Fibroblast of skin of left biceps (primary cell): ENCODE results near the gene SLC6A18.

Experiments used
- DNase-seq, 2 experiments: peaks; one replicate each; pipeline ENCODE4 v3.0.0-alpha.2; 2013; ENCODE audit warnings: low read depth in 2 of 2

Gene SLC6A18, protein sequence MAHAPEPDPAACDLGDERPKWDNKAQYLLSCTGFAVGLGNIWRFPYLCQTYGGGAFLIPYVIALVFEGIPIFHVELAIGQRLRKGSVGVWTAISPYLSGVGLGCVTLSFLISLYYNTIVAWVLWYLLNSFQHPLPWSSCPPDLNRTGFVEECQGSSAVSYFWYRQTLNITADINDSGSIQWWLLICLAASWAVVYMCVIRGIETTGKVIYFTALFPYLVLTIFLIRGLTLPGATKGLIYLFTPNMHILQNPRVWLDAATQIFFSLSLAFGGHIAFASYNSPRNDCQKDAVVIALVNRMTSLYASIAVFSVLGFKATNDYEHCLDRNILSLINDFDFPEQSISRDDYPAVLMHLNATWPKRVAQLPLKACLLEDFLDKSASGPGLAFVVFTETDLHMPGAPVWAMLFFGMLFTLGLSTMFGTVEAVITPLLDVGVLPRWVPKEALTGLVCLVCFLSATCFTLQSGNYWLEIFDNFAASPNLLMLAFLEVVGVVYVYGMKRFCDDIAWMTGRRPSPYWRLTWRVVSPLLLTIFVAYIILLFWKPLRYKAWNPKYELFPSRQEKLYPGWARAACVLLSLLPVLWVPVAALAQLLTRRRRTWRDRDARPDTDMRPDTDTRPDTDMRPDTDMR

DNA sequence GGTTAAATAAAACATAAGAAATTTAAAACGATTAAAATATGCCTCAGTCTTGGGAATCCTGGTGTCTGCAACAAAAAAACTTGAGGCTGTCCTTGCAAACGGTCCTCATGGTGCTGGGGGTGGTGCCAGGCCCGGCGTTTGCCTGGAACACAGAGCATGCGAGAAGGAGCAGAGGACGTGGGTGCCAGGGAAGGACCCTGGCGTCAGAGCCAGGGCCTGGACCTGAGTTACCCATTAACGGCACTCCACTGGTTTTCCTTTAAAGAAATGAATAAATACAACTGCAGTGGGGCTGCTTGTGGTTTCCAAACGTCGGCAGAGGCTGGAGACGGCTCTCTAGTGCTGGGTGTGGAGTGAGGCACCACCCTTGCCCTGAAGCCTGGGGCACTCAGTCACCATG lies at the start of gene SLC6A18:
SLC6A18 (plus strand) TSS at position 301 of the 400 bp plus-strand sequence; CDS start at position 398, 97 bp downstream.
- DNase-seq, result no peak

GRCh38 chr5:1175801-1176472 lies 49.2 kb upstream of the SLC6A18 start:
- no peak for DNase-seq

- no peak for DNase-seq
These were observed 48.4 kb upstream of the SLC6A18 start for GRCh38 chr5:1176473-1177391.

DNA sequence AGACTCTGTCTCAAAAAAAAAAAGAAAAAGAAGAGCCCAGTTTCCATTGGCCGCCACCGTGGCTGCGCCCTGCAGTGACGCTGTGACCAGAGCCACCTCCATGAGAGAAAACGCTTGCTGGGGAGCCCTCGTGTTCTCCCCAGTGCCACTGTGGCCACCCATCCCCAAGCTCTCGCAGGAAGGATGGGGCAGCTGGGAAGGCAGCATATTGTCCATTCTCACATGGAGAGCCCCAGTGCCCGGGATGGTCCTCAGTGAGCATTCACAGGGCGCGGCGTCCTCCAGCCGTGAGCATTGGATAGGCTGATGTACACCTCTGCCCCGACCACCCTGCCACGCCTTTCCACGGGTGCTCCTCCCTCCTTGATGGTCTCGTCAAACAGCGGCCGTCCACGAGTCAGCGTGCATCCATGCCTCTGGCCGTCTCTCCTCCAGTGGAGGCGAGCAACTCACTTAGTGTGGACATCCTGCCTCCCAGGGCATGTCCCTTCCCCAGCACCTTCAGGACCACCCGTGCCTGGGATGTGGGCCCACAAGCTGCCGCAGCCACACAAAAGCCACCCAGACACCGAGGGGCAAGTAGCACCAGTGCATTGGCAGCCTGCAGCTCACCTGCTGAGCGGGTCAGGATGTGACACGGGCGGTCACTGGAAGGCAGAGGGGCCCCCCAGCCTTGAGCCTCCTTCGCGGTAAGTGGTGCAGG lies 47.2 kb upstream of the SLC6A18 start:
- DNase-seq, result no peak

DNA sequence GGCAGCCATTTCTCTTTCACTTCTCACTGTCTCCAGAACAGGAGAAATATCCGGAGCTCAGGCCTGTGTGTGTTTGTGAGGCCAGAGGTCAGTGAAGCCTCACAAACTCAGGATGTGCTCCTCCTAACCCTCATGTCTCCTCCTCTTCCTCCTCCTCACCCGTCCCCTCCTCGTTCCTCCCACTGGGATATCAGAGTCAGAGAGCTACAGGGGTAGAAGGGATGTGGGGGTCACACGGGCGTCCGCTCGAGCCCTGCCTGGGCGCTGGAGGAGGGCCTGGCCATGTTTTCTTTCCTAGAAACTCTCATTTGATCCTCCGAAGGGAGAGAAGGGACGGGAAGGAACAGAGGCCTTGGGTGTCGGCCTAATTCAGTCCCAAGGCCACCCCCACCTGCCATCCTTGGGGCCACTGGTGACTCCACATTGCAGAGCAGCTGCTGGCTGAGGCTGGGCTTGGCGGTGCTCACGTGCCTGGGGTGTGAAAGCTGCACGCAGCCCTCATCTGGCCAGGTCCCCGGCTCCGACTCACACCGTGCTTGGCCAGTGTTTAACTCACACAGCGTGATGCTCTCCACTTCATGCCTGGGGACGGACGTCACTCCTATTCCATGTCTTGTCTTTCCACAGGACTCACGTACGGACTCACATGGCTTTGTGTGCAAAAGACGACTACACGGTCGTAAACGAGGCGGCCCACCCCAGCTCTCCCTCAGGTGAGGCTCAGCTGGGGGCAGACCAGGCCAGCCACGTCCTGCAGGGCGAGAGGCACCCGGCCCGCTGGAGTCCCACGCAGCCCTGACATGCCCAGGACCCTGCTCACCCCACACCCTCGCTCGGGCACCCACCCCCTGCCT lies 46.4 kb upstream of the SLC6A18 start:
- DNase-seq, result no peak

DNA sequence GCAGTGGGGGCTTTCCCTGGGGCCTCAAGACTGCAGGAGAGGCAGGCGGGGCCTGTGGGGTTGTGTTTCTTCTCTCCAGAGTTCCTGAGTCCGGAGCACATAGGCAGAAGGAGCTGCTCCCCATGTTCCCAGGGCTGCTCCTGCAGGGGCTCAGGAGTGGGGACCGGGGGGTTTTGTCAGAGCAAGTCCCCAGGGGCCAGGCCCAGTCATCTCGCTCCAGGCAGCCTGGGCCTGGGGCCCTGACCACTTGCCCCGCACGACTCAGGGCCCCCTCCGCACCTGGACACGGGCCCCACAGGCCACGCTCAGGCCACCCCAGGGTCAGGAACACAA lies 45.8 kb upstream of the SLC6A18 start:
- DNase-seq, result no peak

DNA sequence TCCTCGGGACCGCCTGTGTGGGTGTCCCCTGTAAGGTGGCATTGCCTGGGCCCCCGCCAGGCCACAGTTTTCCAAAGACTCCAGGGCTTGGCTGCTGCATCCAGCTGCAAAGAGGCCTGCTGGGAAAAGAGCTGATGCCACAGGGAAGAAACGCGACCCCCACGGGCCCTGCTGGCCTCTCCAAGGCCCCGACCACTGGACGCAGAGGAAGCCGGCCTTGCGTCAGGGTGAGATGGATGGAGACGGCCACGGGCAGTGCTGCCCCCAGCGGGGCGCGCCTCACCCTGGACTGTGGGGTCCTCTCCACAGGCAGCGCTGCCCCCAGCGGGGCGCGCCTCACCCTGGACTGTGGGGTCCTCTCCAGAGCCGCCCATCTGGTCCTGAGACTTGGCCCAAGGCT lies 45.1 kb upstream of the SLC6A18 start:
- no peak for DNase-seq

DNA sequence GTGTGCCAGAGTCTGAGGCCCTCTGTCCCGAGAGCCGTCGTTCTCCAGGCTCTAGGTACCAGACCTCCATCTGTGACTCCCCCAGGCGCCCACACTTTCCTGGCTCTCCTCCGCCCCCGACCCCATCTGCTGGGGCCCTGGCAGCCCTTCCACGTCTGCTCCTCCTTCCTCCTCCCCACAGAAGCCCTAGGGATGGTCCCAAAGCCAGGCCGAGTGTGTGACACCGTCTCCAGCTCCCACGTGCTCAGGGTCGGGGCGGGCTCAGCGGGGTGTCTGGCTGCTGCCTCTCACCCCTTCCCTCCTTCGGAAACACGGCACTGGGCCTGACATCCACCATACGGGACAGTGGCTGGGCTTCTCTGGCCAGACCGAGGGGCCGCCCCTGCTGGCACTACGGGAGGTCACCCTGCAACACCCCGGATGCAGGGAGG lies 44.3 kb upstream of the SLC6A18 start:
- DNase-seq, result no peak

- DNase-seq, result no peak
These were observed 43.5 kb upstream of the SLC6A18 start for GRCh38 chr5:1181451-1182359.

- no peak for DNase-seq
These were observed 42.9 kb upstream of the SLC6A18 start for GRCh38 chr5:1182360-1182632.

DNA sequence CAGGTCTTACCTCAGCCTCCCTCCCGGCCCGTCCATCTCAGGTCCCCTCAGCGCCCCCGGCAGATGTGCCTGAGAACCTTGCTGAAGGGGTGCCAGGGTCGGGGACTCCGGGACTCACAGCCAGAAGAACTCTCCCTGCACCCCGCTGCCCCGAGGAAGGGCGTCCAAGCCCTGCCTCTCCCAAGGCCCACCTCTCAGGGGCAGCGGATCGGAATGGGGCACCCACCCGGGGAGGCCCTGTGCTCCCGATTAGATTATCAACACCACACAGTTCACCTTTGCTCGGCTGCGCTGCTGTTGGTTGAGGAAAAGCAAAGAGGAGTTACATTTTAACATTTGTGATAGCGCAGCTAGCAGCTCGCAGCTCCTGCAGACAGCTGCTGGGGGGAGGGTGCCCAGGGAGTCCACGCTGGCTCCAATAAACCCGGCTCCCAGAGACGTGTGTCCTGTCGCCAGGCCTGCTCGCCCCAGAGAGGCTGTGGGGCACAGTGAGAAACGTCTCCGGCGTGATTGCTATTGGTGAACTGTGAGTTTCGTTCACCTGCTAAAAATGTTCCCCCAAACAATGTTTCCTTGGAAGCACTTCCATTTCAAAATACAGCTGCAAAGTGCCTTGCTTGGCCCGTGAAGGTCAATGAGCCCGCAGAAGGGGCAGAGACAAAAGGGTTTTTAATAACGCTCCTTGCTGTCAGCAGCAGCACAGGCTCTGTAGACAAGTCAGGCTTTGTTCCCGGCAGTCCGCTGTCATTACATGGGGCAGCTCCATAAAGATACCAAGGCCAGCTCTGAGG lies 42.4 kb upstream of the SLC6A18 start:
- DNase-seq, result no peak

DNA sequence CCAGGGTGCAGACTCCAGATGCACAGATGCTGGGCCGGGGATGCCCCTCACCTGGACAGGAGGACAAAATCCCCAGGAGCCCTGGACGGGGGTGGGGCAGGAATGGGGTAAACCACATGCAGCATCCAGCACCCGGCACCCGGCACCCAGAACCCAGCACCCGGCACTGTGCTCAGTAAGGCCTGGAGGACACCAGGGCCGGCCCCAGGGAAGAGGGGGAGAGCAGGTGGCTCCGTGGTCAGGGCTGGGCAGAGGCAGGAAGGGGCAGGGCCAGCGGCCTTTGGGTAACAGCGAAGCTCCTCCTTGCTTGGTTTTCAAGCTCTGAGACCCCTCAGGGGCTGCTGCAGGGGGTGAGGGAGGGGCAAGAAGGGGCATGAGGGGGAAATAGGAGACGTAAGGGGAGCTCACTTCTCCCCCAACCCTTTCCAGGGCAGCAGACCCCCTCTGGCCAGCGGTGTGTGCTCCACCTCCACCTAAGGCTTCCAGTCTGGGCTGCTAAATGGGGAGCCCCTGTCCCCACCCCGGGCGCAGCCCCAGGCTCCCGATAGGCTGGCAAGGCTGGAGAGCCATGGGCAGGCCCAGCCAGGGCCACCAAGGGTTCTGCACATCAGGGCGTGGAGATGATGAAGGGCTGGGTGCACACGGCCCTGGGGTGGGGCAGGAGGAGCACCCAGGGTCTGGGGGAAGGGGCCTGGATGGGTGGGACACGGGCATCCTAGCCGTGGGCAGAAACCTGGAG lies 41.6 kb upstream of the SLC6A18 start:
- no peak for DNase-seq

GRCh38 chr5:1184163-1184470 lies 41.1 kb upstream of the SLC6A18 start:
- DNase-seq, result no peak

GRCh38 chr5:1184481-1184880 lies 40.7 kb upstream of the SLC6A18 start:
- no peak for DNase-seq

GRCh38 chr5:1185038-1185627 lies 40.0 kb upstream of the SLC6A18 start:
- no peak for DNase-seq

DNA sequence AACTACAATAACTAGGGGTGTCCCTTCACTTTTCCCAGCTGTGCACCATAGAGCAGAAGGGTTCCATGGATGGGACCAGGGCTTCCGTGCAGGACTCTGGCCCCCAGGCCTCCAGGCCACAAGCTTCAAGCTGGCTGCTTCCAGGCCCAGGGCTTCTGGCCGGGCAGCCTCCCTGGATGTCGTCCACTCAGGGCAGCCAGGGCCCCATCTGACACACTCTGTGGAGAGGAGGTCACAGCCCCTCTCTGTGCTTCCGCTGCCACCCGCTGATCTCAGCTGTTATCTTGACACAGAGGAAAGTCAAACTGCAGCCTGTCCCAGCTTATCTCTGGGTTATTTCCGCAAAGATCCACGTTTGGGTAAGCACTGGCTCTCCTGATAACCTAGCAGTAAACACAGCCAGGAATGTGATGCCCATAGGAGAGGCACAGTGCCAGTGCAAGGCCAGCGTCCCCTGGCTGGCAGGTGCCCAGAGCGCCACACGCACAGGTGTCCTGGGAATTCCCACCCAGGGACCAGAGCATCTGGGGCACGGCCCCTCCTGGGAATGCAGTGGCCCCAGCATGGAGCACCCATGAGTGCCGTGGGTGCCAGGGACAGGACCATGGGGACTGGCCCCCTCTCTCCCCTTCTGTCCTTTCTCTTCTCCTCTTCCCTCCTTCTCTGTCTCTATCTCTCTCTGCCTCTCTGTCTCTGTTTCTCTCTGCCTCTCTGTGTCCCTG lies 39.4 kb upstream of the SLC6A18 start:
- DNase-seq, result no peak
